Tibial nerve (tissue), 4 donors: ENCODE results near the gene ZBTB32.

ENCODE experiments used
- CTCF ChIP-seq, 5 experiments: fragments of 200-600 bp in 3 of 5; fragments of 450-650 bp in 2 of 5; sonication (generic) in 3 of 5; IDR thresholded peaks; one replicate each; pipeline ENCODE4 v1.5.1; 2016 to 2019; ENCODE audit warnings: antibody characterized with exemption in 5 of 5, mild to moderate bottlenecking in 3 of 5, moderate library complexity in 2 of 5
- EP300 ChIP-seq, 2 donors: sonication (generic); formaldehyde crosslinking; IDR thresholded peaks; one replicate each; pipeline ENCODE4 v1.6.1; 2017; ENCODE audit warnings: antibody characterized with exemption in 2 of 2, mild to moderate bottlenecking in 1 of 2
- POLR2A ChIP-seq, 2 donors: fragments of 450-650 bp; IDR thresholded peaks; one replicate each; pipeline ENCODE4 v1.6.1; 2017; ENCODE audit warnings: antibody characterized with exemption in 2 of 2, mild to moderate bottlenecking in 2 of 2, moderate library complexity in 2 of 2

GRCh38 chr19:35727956-35728706, 23.8 kb downstream of the ZBTB32 start:
- TF ChIP-seq CTCF (IDR thresholded peaks at IDR 0.05) (no peak), EP300 (IDR thresholded peaks at IDR 0.05) (no peak), POLR2A (IDR thresholded peaks at IDR 0.05) (no peak)
